Glomerular visceral epithelial cell (primary cell): ENCODE results near the gene NUPR1.
"Not testable (repeated sequence)": the region's sequence is repeated elsewhere in the genome, so short reads cannot be mapped to it uniquely, and the experiment has no call there.

Experiments used
- DNase-seq: peaks from one replicate; pipeline ENCODE4 v3.0.0-alpha.2; 2016; ENCODE audit errors: extremely low spot score

NUPR1 gene

DNA sequence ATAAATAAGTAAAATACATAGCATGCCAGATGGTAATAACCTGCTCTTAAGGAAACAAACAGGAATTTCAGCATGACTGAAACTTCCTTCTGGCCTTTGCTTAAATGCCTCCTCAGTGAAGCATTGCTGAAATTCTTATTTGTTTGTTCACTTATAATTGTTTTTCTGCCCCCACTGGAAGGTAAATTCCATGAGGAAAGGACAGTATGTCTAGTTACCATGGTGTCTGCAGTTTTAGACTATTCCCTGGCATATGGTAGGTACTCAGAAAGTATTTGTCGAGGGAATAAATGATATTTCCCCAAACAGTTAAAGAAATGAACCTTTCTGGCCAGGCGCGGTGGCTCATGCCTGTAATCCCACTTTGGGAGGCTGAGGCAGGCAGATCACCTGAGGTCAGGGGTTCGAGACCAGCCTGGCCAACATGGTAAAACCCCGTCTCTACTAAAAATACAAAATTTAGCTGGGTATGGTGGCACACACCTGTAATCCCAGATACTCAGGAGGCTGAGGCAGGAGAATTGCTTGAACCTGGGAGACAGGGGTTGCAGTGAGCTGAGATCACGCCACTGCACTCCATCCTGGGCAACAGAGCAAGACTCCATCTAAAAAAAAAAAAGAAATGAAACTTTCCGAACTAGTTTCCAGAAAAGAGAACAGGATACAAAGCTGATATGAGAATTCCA is 11.5 kb downstream of the NUPR1 start:
- not testable (repeated sequence) for DNase-seq

- no peak for DNase-seq
Measured at GRCh38 chr16:28526201-28527099, 12.3 kb downstream of the NUPR1 start.

DNA sequence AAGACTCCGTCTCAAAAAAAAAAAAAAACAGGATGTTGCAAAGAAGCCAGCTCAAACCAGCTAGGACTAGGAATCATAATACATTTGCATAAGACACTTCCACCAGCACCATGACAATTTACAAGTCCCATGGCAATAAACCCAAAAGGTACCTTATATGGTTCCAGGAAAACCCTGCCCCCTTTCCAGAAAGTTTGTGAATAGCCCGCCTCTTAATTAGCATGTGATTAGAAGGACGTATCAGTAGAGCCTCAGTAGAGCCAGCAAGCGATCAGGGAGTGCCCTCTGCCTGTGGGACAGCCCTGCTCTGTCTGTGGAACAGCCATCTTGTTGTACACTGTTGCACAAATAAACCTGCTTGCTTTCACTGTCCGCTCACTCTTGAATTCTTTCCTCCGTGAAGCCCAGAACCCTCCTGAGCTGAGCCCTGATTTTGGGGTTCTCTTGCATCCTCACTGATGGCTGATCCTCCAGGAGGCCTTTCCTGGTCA is 14.0 kb downstream of the NUPR1 start:
- no peak for DNase-seq

DNA sequence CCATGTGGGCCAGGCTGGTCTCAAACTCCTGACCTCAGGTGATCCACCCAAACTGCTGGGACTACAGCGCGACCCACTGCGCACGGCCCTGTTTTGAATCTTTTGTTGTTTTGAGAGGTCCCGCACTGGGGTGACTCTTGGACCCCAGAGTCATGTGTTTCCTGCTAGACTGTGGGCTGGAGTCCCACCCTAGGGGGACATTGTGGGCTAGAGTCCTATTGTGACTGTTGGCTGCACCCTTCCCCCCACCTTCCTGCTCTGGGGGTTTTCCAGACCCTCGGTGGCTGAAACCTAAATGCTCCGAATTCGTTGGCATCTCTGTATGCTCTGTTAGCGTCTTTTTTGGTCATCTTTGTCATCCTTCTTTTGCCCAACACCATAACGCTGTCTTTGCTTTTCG is 16.0 kb downstream of the NUPR1 start:
- no peak for DNase-seq

GRCh38 chr16:28521436-28521835 is 17.3 kb downstream of the NUPR1 start:
- DNase-seq, result no peak

DNA sequence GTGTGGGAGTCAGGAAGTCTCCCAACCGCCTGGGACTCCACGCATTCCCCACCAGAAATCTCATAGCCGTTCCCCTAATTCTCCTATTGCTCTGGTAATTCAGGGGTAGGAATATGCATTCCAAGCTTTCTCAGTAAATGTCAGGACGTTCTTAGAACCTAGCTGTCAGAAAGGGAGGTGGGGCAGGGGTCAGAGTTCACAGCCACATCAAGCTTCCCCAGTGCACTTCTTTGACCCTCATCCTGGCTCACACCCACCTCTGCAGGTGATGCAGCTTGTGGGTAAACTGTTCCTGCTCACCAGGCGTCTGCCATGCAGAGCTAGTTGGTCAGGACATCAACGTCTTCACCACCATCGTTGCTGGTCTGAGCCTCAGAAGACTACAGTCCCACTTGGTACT is 18.1 kb downstream of the NUPR1 start:
- no peak for DNase-seq

DNA sequence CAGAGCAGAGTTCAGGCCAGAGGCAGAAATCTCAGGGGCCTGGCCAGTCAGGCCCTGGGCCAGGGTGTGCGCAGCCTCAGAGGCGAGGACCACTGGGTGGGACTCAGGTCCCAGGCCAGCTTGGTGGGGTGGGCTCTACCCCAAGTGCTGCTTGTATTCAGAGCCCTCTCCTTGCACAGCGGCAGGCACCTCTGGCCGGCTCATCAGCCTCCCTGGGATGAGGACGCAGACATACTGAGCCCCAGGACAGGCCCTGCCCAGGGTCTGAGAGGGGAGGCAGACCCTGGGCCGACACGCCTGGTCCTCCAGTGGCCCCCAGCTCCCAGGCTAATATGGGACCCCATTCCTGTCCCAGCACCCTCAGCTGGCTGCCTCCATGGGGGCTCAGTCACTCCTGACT is 24.5 kb downstream of the NUPR1 start:
- no peak for DNase-seq

GRCh38 chr16:28513484-28514181 is 25.1 kb downstream of the NUPR1 start:
- DNase-seq, result no peak

GRCh38 chr16:28511801-28512789 is 26.7 kb downstream of the NUPR1 start:
- no peak for DNase-seq

- DNase-seq, result no peak
Measured at GRCh38 chr16:28511031-28511430, 27.7 kb downstream of the NUPR1 start.

- DNase-seq, result no peak
Measured at GRCh38 chr16:28505489-28506137, 33.2 kb downstream of the NUPR1 start.

DNA sequence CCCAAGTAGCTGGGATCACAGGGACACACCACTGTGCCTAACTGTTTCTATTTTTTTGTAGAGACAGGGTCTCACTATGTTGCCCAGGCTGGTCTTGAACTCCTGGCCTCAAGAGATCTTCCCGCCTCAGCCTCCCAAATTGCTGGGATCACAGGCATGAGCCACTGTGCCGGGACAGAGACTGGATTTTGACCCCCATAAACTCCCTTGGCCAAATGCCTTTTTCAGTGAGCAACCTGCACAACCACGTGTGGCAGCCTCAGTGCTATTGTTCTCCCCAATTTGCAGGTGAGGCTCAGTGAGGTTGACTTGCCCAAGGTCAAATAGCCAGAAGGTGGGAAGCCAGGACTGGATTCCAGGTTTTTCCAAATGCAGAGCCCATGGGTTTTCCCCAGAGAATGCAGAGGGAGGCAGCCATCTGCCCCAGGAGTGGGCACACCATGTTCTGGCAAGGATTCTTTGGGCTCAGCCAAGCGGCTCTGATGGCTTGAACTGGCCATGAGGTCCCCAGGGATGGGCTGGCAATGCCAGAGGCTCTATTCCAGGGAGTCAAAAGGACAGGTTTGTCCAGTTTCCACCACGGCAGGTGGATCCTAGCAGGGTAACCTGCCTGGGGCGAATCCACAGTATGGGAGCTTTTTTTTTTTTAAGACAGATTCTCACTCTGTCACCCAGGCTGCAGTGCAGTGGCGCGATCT is 33.9 kb downstream of the NUPR1 start:
- DNase-seq, result no peak

- DNase-seq, result no peak
Measured at GRCh38 chr16:28503470-28504259, 35.1 kb downstream of the NUPR1 start.

DNA sequence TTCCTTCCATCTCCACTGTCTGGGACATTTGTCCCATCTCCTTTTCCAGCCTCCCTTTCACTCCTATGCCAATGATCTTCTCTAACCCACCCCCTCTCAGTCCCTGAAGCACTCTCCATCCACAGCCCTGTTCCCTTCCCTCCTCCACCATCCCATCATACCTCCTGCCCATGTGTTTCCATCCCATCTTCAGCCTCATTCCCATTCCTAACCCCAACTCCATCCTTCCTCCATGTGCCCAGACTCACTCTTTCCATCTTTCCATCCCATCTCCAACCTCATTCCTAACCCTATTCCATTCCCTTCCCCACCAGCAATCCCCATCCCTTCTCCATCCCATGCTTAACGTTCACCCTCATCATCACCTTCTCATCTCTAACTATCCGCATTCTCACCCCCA is 36.5 kb downstream of the NUPR1 start:
- no peak for DNase-seq

DNA sequence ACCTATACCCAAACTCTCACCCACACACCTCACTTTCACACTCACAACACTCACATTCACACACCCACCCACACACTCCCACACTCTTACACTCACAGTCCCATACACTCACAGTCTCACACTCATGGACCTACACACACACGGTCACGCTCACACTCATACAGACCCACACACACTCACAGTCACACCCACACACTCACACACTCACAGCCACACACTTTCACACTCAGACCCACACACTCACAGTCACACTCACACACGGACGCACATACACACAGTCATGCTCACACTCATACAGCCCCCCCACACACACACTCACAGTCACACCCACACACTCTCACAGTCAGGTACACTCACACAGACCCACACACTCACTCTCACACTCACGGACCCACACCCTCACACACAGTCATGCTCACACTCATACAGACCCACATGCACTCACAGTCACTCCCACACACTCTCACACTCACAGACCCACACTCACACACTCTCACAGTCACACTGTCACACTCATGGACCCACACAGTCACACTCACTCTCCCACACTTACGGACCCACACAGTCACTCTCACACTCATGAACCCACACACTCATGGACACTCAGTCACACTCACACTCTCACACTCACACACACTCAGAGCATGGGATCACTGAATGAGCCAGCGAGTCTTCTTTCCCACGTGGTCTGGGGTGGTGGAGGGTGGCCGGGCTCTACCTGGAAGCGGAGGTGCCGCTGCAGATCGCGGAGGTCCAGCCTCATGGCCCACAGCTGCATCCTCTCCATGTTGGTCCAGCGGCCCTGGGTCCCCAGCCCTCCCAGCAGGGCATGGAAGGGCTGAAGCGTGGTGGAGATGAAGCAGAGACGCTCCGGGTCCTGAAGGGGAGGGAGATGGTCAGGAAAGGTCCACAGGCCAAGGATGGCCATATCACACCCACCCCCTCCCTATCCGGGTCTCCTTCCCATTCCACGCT is 37.2 kb downstream of the NUPR1 start:
- no peak for DNase-seq

DNA sequence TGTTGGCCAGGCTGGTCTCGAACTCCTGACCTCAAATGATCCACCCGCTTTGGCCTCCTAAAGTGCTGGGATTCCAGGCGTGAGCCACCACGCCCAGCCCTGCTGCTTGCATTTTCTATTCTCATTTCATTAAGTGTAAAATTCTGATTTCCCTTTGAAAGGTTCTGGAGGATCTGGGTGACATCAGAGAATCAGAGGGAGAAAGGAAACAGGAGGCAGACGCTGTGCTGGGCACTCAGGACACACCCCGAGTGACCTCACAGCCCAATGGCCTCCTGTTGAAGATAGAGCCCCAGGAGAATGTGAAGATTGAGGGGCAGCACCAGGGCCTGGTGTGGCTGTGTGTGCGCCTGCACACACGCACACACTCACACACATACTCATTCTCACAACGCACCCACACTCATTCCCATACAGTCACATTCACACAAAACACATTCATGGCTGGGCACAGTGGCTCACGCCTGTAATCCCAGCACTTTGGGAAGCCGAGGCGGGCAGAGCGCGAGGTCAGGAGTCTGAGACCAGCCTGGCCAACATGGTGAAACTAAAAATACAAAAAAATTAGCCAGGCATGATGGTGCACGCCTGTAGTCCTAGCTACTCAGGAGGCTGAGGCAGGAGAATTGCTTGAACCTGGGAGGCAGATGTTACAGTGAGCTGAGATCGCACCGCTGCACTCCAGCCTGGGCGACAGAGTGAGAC is 38.1 kb downstream of the NUPR1 start:
- DNase-seq, result not testable (repeated sequence)

- DNase-seq, result no peak
Measured at GRCh38 chr16:28499854-28500253, 38.9 kb downstream of the NUPR1 start.
